Fibroblast of peridontal ligament (primary cell): ENCODE measurements around the gene ZNF132.
"Not testable (repeated sequence)": the region's sequence is repeated elsewhere in the genome, so short reads cannot be mapped to it uniquely, and the experiment has no call there.

Source experiments
- DNase-seq: peaks from one replicate; pipeline ENCODE4 v3.0.0-alpha.2; 2010; ENCODE audit errors: extremely low read depth

The ZNF132 gene

GRCh38 chr19:58466760-58467589, 27.0 kb upstream of the ZNF132 start, which contains the start of gene ZNF324:
TSS of gene ZNF324 (plus strand) at chr19:58467080. CDS start at chr19:58469186, 2,106 bp downstream.
- peak; percentile 91 for DNase-seq

GRCh38 chr19:58466089-58466759, 26.3 kb upstream of the ZNF132 start:
- no peak for DNase-seq

- no peak for DNase-seq
Measured at GRCh38 chr19:58460039-58460438, 20.1 kb upstream of the ZNF132 start.

- DNase-seq: no peak
Measured at GRCh38 chr19:58456111-58456510, 16.2 kb upstream of the ZNF132 start.

- DNase-seq: no peak
Measured at GRCh38 chr19:58455306-58455705, 15.4 kb upstream of the ZNF132 start.

GRCh38 chr19:58453743-58454142, 13.8 kb upstream of the ZNF132 start:
- DNase-seq: no peak

- DNase-seq: peak; percentile 91
Measured at GRCh38 chr19:58451358-58452101, 11.6 kb upstream of the ZNF132 start, which contains the start of gene ZNF324B. TSS of gene ZNF324B (plus strand) at chr19:58451622. CDS start at chr19:58453702, 2,080 bp downstream.

- no peak for DNase-seq
Measured at GRCh38 chr19:58450856-58451357, 11.0 kb upstream of the ZNF132 start.

- not testable (repeated sequence) for DNase-seq
Measured at GRCh38 chr19:58449980-58450379, 10.0 kb upstream of the ZNF132 start.

- not testable (repeated sequence) for DNase-seq
Measured at GRCh38 chr19:58448860-58449259, 8.9 kb upstream of the ZNF132 start.

- DNase-seq: not testable (repeated sequence)
Measured at GRCh38 chr19:58442986-58443385, 3.0 kb upstream of the ZNF132 start.

- no peak for DNase-seq
Measured at GRCh38 chr19:58440556-58440955, 603 bp upstream of the ZNF132 start.

- DNase-seq: peak; percentile 15
Measured at GRCh38 chr19:58434217-58434616, 5.7 kb downstream of the ZNF132 start.

GRCh38 chr19:58429745-58430144, 10.2 kb downstream of the ZNF132 start:
- no peak for DNase-seq

- no peak for DNase-seq
Measured at GRCh38 chr19:58428617-58429016, 11.3 kb downstream of the ZNF132 start.

GRCh38 chr19:58417071-58417470, 22.9 kb downstream of the ZNF132 start:
- no peak for DNase-seq

- no peak for DNase-seq
Measured at GRCh38 chr19:58416604-58417003, 23.3 kb downstream of the ZNF132 start.

GRCh38 chr19:58409010-58409790, 30.8 kb downstream of the ZNF132 start:
- DNase-seq: no peak

- peak; percentile 92 for DNase-seq
Measured at GRCh38 chr19:58408152-58409009, 31.6 kb downstream of the ZNF132 start, which contains the start of gene ZNF584. TSS of gene ZNF584 (plus strand) at chr19:58408649. CDS start at chr19:58409148, 499 bp downstream.

GRCh38 chr19:58407658-58408151, 32.2 kb downstream of the ZNF132 start:
- no peak for DNase-seq
